HUES64 (cell line): ENCODE data around the gene RAB18.
A peak's percentile ranks its signal among the peaks of the same experiment; 100 is the strongest.

Experiments used
- H3K27ac ChIP-seq: 2 replicates; pipeline ENCODE4 v1.7.0; 2013; ENCODE audit warnings: low read depth, low read length, inconsistent platforms
- H3K27me3 ChIP-seq: 2 replicates; pipeline ENCODE4 v1.6.1; 2013; ENCODE audit warnings: mild to moderate bottlenecking, low read length; ENCODE audit not compliant: insufficient read depth
- H3K36me3 ChIP-seq: 2 replicates; pipeline ENCODE4 v1.6.1; 2013; ENCODE audit warnings: mild to moderate bottlenecking, low read length; ENCODE audit not compliant: insufficient read depth
- H3K4me1 ChIP-seq: 2 replicates; pipeline ENCODE4 v1.6.1; 2013; ENCODE audit warnings: mild to moderate bottlenecking, low read length, moderate library complexity; ENCODE audit not compliant: insufficient read depth
- H3K4me3 ChIP-seq: 2 replicates; pipeline ENCODE4 v1.5.1; 2013; ENCODE audit warnings: mild to moderate bottlenecking, low read length, moderate library complexity
- H3K9ac ChIP-seq: 2 replicates; pipeline ENCODE4 v1.6.1; 2013; ENCODE audit warnings: mild to moderate bottlenecking, low read depth, low read length
- H3K9me3 ChIP-seq: 2 replicates; pipeline ENCODE4 v1.6.1; 2013; ENCODE audit warnings: low read depth, low read length; ENCODE audit not compliant: insufficient read depth
- WGBS: fragments of 150-250, 120-280 bp; methylation state at CpG from one replicate; pipeline ENCODE4 v1.1.7; 2013; ENCODE audit warnings: missing lambda C conversion rate; 5-methylcytosine and 5-hydroxymethylcytosine counted together

RAB18 gene

DNA sequence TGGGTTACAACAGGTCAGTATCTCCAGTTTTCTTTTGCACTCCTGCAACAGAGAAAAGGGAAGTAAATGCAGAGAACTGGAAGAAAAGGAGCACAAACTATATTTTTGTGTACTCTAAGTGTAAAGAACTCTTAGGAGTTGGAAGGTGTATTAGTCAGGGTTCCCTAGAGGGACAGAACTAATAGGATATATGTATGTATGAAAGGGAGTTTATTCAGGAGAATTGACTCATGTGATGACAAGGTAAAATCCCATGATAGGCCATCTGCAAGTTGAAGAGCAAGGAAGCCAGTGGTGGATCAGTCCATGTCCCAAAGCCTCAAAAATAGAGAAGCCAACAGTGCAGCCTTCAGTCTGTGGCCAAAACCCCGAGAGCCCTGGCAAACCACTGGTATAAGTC lies 22.6 kb upstream of the RAB18 start:
- Histone ChIP-seq H3K27ac (no peak overlapping the region), H3K4me3 (no peak overlapping the region), H3K4me1 (no peaks in the 10 kb centered on the region), H3K27me3 (no peaks in the 10 kb centered on the region), H3K9me3 (0 out of 2 replicates have a peak, but pooled peaks cover 2% of the 10 kb centered on the region), H3K9ac (no peak overlapping the region), H3K36me3 (no peaks in the 10 kb centered on the region)
- WGBS: 94% methylated on average over 1 of the region's 1 CpG

DNA sequence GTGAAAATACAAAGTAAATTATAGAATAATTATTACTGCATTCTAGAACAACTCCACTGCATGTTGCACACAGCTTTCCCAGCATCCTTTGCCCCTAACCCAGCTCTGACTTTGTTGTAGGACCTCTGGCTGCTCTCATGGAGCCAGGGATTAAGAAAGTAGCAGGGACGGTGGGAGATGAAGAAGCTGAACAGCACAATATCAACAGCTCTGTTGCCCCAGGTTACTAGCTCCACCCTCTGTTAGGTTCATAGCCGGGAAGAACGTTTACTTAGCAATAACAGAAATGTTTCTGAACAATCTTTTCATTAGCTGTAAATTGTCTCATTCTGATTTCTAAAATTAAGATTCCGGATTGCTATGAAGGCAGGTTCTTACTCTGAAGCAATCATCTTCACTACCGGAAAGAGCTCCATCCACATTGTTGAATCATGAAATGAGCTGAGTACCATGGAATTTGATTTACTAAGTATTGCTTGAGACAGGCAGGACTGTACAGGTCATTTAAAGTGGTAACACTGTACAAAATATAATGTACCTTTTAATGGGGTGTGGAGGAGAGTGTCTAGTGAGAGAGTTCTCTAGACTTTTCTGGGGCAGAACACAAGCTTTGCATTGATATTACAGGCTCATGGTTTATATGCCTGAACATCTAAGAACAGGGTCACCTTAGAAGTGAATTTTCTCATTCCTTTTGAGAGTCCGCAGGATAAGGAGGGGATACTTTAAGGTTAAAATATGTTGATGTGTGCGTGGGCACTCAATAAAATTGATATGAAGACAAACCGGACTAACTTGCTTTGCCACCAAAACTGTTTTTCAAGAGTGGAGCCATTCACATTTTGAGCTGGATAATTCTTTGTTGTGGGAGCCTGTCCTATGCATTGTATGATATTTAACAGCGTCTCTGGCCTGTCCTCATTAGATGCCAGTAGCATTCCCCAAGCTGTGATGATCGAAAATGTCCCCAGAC lies 20.8 kb upstream of the RAB18 start:
- Histone ChIP-seq H3K27ac (no peak overlapping the region), H3K4me3 (no peak overlapping the region)

DNA sequence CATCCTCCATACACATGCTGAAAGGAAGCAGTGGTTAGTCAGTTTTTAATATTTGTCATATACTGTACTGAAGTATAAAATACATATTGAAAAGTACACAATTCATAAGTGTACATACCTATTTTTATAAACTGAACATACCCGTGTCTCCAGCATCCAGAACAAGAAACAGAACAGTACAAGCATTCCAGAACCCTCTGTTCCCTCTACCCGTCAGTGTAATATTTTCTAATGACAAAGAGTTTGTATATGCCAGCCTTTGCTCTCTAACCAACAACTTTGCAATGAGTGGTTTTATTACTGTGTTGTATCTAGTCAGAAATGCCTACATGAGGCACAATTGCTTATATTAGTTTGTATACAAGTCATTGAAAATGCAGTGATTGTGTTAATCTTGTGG lies 18.7 kb upstream of the RAB18 start:
- Histone ChIP-seq H3K4me1 (no peaks in the 10 kb centered on the region), H3K27ac (no peak overlapping the region), H3K27me3 (no peaks in the 10 kb centered on the region), H3K9me3 (peaks cover 3% of the 10 kb centered on the region; the same call in 1 of the 2 replicates), H3K4me3 (no peak overlapping the region), H3K36me3 (no peaks in the 10 kb centered on the region), H3K9ac (no peak overlapping the region)
- 93% methylated on average over 2 of the region's 2 CpGs for WGBS

More for the DNA sequence above, 20.8 kb upstream of the RAB18 start:
- no peaks in the 10 kb centered on the region for H3K36me3 ChIP-seq
- H3K27me3 ChIP-seq: no peaks in the 10 kb centered on the region
- H3K9ac ChIP-seq: no peak overlapping the region
- WGBS: 86% methylated on average over 10 of the region's 10 CpGs
- H3K9me3 ChIP-seq: 0 out of 2 replicates have a peak, but pooled peaks cover 2% of the 10 kb centered on the region
- no peaks in the 10 kb centered on the region for H3K4me1 ChIP-seq

DNA sequence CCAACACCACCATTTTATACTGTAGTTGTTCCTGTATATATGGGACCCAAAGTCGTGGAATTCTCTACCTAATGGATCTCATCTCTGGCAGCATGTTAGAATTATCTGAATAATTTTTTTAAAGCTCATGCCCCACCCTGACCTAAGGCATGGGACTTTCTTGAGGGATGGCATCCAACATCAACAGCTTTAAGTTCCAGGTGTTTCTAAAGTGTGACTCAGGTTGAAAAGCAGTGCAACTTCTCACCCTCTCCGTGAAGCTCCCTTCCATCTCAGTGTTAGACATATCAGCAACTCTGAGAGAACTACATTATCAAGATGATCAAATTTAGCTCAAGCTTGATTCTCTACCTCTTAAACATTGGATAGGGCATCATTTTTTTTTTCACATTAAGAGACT lies 18.1 kb upstream of the RAB18 start:
- H3K9me3 ChIP-seq: peaks cover 9% of the 10 kb centered on the region
- H3K36me3 ChIP-seq: no peaks in the 10 kb centered on the region
- WGBS: 69% methylated on average over 2 of the region's 2 CpGs
- H3K27me3 ChIP-seq: no peaks in the 10 kb centered on the region
- no peak overlapping the region for H3K4me3 ChIP-seq
- H3K27ac ChIP-seq: no peak overlapping the region
- no peak overlapping the region for H3K9ac ChIP-seq
- H3K4me1 ChIP-seq: no peaks in the 10 kb centered on the region

DNA sequence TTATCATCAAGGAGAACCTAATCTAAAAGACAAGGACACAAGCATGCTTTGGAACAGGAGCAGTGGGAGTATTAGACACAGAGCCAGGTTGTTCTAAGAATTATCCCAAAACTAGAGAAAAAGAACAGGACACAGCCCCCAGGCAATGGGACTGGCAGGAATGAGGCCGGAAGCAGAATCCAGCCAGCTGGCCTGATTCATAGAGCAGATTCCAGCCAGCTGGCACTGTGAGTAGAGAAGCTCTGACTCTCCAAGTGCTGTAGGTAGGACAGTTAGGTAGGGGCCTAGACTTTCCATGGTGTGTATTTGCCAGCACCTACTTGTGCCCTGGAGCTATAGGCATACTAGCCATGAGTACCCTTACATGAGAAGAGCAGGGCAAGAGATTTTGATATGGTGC lies 13.3 kb upstream of the RAB18 start:
- 92% methylated on average over 1 of the region's 1 CpG for WGBS
- Histone ChIP-seq H3K4me1 (no peaks in the 10 kb centered on the region), H3K4me3 (no peak overlapping the region), H3K9me3 (peaks cover 24% of the 10 kb centered on the region), H3K27ac (no peak overlapping the region), H3K9ac (no peak overlapping the region), H3K27me3 (no peaks in the 10 kb centered on the region), H3K36me3 (no peaks in the 10 kb centered on the region)

DNA sequence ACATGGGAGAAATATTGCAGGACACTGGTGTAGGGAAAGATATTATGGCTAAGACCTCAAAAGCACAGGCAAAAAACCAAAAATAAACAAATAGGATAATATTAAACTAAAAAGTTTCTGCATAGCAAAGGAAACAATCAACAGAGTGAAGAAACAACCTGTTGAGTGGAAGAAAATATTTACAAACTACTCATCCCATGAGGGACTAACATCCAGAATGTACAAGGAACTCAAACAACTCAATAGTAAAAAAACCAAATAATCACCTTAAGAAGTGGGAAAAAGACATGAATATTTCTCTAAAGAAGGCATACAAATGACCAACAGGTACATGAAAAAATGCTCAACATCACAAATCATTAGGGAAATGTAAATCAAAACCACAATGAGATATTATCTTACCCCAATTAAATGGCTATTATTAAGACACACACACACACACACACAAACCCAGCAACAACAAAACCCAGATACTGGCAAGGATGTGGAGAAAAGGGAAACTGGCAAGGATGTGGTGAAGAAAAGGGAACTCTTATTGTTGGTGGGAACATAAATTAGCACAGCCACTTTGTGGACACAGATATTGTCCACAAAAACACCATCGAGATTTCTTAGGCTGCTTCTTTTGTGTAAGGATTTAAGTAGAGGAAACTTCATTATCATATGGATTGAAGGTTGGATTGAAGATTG lies 9.8 kb upstream of the RAB18 start:
- Histone ChIP-seq H3K4me3 (no peak overlapping the region), H3K36me3 (no peaks in the 10 kb centered on the region), H3K27ac (no peak overlapping the region), H3K27me3 (no peaks in the 10 kb centered on the region), H3K4me1 (no peaks in the 10 kb centered on the region), H3K9ac (no peak overlapping the region), H3K9me3 (peaks cover 24% of the 10 kb centered on the region)
- WGBS: 92% methylated on average over 1 of the region's 1 CpG

DNA sequence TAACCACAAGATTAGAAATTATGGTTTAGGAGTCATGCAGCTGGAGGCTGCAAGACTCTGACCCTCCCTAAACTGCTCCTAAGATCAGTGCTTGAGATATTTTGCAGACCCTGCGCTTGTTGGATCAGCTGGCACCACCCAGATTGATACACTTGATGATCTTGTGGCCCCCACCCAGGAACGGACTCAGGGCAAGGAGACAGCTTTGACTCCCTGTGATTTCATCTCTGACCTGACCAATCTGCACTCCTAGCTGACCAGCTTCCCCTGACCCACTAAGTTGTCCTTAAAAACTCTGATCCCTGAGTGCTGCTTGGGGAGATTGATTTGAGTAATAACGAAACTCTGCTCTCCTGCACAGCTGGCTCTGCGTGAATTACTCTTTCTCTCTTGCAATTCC lies 8.0 kb upstream of the RAB18 start:
- Histone ChIP-seq H3K4me3 (no peak overlapping the region), H3K9ac (no peak overlapping the region), H3K4me1 (no peaks in the 10 kb centered on the region), H3K27me3 (no peaks in the 10 kb centered on the region), H3K9me3 (peaks cover 14% of the 10 kb centered on the region), H3K27ac (no peak overlapping the region), H3K36me3 (no peaks in the 10 kb centered on the region)
- 89% methylated on average over 4 of the region's 4 CpGs for WGBS

DNA sequence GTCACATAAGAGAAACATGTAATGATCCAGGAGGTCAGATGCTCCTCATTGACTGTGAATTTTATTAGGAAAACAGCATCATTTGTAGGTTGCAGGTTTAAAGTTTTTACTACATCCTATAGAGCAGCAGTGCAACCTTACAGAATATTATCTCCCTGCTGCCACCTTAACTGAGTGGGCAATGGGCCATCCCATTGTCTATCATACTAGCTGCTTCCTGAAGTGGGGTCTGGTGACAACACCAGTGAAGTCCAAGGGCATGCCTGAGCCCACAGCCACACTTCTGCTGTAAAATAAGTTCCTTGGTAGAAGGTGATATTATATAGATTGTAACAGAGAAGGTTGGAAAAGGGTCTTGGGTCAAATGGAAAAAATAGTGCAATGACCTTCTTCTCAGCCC lies 4.0 kb upstream of the RAB18 start:
- H3K9me3 ChIP-seq: no peaks in the 10 kb centered on the region
- H3K27ac ChIP-seq: no peak overlapping the region
- no peaks in the 10 kb centered on the region for H3K36me3 ChIP-seq
- H3K4me1 ChIP-seq: no peaks in the 10 kb centered on the region; the same call in 1 of the 2 replicates
- H3K9ac ChIP-seq: no peak overlapping the region
- H3K27me3 ChIP-seq: no peaks in the 10 kb centered on the region
- H3K4me3 ChIP-seq: no peak overlapping the region

DNA sequence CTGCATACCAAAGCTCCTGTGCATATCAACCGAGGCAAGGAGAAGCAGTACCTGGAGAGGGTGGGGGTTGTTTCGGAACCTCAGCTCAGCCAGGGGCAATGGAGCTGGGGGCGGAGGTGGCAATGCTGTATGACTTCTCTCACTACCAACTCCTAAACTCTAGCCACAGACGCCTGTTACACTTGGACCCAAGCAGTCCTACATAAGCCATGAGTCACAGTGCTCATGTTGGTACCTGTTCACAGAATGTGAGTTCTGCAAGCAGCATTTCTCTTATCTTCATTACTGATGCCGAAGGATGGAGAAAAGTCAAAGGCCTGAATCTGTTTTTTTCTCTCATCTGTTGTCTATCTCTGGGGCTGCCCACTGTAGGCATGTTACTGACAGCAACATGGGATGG lies 3.2 kb upstream of the RAB18 start:
- H3K4me1 ChIP-seq: no peaks in the 10 kb centered on the region; the same call in 1 of the 2 replicates
- H3K36me3 ChIP-seq: no peaks in the 10 kb centered on the region
- H3K9me3 ChIP-seq: no peaks in the 10 kb centered on the region
- H3K9ac ChIP-seq: no peak overlapping the region
- no peak overlapping the region for H3K27ac ChIP-seq
- no peaks in the 10 kb centered on the region for H3K27me3 ChIP-seq
- H3K4me3 ChIP-seq: no peak overlapping the region
- 88% methylated on average over 5 of the region's 5 CpGs for WGBS

DNA sequence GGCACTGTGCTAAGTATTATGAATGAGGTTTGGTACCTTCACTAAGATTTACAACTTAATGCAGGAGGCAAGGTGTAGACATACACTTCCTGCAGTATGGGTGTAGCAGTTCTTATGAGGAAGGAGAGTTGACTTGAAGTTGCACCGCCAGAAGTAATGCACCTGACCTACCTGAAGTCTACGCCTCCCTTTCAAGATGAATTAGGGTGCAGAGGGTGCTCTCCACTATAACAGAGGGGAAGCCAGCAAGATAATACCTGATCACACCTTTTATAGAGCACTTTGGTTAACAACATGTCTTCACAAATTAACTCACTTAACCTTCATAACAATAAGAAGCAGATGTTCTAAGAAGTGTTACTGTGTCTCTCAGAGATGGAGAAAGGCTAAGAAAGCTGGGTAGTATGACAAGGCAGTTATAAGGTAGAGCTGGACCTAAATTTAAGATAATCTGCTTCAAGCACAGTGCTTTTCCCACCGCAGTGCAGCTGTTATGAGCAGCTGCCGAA lies 552 bp upstream of the RAB18 start:
- Histone ChIP-seq H3K36me3 (no peaks in the 10 kb centered on the region; the same call in 1 of the 2 replicates), H3K27me3 (no peaks in the 10 kb centered on the region), H3K27ac (no peak overlapping the region), H3K9me3 (no peaks in the 10 kb centered on the region), H3K4me3 (peak overlapping the region; percentile 79), H3K9ac (no peak overlapping the region), H3K4me1 (no peaks in the 10 kb centered on the region; the same call in 1 of the 2 replicates)
- 54% methylated on average over 4 of the region's 4 CpGs for WGBS

DNA sequence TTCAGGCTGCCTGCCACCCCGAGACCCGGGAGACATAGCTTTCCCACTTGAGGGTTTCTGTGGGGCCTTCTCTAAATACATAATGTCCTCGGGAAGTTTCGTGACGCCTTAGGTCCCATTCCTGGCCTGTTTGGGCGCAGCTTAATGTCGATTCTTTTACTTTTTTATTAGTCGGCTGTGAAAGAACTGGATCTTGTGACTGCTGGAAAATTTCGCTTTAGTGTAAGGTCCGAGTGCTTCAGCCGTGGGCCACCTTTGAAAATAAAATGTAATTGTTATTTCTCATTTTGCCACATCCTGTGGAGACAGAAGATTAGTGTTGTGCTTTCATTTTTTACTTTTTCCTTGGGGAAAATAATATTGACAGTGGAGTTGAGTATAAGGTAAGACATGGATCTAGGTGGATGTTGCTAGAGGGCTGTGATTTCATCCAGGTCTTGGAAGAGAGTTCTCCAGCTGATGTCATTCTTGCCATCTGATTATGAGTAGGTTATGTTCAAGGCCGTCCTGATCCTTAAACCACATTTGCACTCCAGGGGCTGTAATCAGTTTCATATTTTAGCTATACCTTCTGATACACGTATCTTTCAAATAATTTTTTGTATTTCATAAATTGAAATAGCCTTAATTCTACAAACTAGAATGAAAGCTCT lies 830 bp downstream of the RAB18 start:
- H3K9ac ChIP-seq: peak overlapping the region; percentile 76
- peaks cover 3% of the 10 kb centered on the region for H3K36me3 ChIP-seq
- no peaks in the 10 kb centered on the region for H3K27me3 ChIP-seq
- H3K27ac ChIP-seq: no peak overlapping the region
- peak overlapping the region; percentile 79 for H3K4me3 ChIP-seq
- H3K4me1 ChIP-seq: no peaks in the 10 kb centered on the region; the same call in 1 of the 2 replicates
- 6% methylated on average over 12 of the region's 13 CpGs for WGBS
- H3K9me3 ChIP-seq: no peaks in the 10 kb centered on the region
